AG04450 (cell line): ENCODE measurements around the gene MBTD1. TPM values are rescaled to one million over a fixed set of nuclear protein-coding genes. Genes with fewer than 3 reads are reported as not detected.
A peak's percentile ranks its signal among the peaks of the same experiment; 100 is the strongest.

Experiments
- CTCF ChIA-PET: fragments of 300-600, 350-600 bp; formaldehyde crosslinking; extraction: SDS; loops from one replicate; lab custom pipeline; 2022; ENCODE audit warnings: antibody characterized with exemption, inconsistent platforms; lab: Charles Lee
- POLR2A ChIA-PET: fragments of 350-600 bp; formaldehyde crosslinking; extraction: SDS; loops from one replicate; lab custom pipeline; 2021; ENCODE audit warnings: antibody characterized with exemption, inconsistent platforms; lab: Yijun Ruan, JAX
- DNase-seq: peaks from one replicate; pipeline ENCODE4 v3.0.0-alpha.2; 2011; ENCODE audit warnings: low read depth, low spot score
- H3K27ac ChIP-seq: one replicate; pipeline ENCODE4 v1.5.1; 2012; ENCODE audit warnings: low read depth, low read length, control low read depth
- H3K27me3 ChIP-seq: one replicate; pipeline ENCODE4 v1.6.0; 2012; ENCODE audit warnings: low read length; ENCODE audit not compliant: control insufficient read depth, insufficient read depth
- H3K4me3 ChIP-seq: 2 replicates; pipeline ENCODE4 v1.5.1; 2011; ENCODE audit warnings: mild to moderate bottlenecking, low read depth, low read length, control low read depth
- H3K9me3 ChIP-seq: 2 replicates; pipeline ENCODE4 v1.5.1; 2012; ENCODE audit warnings: low read length; ENCODE audit not compliant: control insufficient read depth, insufficient read depth
- CTCF ChIP-seq: IDR thresholded peaks from 2 replicates; pipeline ENCODE4 v1.5.1; 2011; ENCODE audit warnings: low read depth, low read length, control low read depth, inconsistent platforms
- polyA plus RNA-seq: library from polyadenylated mRNA; depleted of rRNA; stranded (reverse); fragments of >200 nt; gene quantifications from 2 replicates; pipeline ENCODE4 v1.2.3, GENCODE V29; 2011

MBTD1 gene
- polyA plus RNA-seq, 1 experiment = 10.2 TPM

- H3K27ac ChIP-seq = no peak overlapping the region
- ChIA-PET CTCF (interaction anchor here (3.5 kb wide), 1 partner anchor 9 kb away, joined by 20 read pairs; no protein-coding TSS in a partner anchor), POLR2A (interaction anchor here (0.6 kb wide), 1 partner anchor 15 kb away, joined by 6 read pairs; no protein-coding TSS in a partner anchor)
- peak; percentile 11 for DNase-seq
- H3K27me3 ChIP-seq = no peaks in the 10 kb centered on the region
- H3K9me3 ChIP-seq = no peaks in the 10 kb centered on the region
- H3K4me3 ChIP-seq = no peak overlapping the region
- no peak for TF ChIP-seq CTCF
Measured at GRCh38 chr17:51289696-51290111, 29.9 kb upstream of the MBTD1 start.

GRCh38 chr17:51287412-51287811, 27.6 kb upstream of the MBTD1 start:
- no peaks in the 10 kb centered on the region for H3K27me3 ChIP-seq
- no peak for DNase-seq
- ChIA-PET CTCF (no interaction called here), POLR2A (no interaction called here)
- no peak for TF ChIP-seq CTCF
- H3K9me3 ChIP-seq = no peaks in the 10 kb centered on the region
- H3K27ac ChIP-seq = no peak overlapping the region
- H3K4me3 ChIP-seq = no peak overlapping the region

- Histone ChIP-seq H3K4me3 (no peak overlapping the region), H3K9me3 (no peaks in the 10 kb centered on the region), H3K27ac (no peak overlapping the region), H3K27me3 (no peaks in the 10 kb centered on the region)
- no peak for DNase-seq
- ChIA-PET POLR2A (interaction anchor here (0.7 kb wide), 1 partner anchor 8 kb away, joined by 4 read pairs; no protein-coding TSS in a partner anchor), CTCF (no interaction called here)
- TF ChIP-seq CTCF = no peak
Measured at GRCh38 chr17:51279183-51279582, 19.3 kb upstream of the MBTD1 start.

GRCh38 chr17:51275381-51275780, 15.5 kb upstream of the MBTD1 start:
- ChIA-PET POLR2A (no interaction called here), CTCF (no interaction called here)
- no peak for DNase-seq
- Histone ChIP-seq H3K27me3 (no peaks in the 10 kb centered on the region), H3K27ac (no peak overlapping the region), H3K9me3 (no peaks in the 10 kb centered on the region), H3K4me3 (no peak overlapping the region)
- TF ChIP-seq CTCF = no peak

GRCh38 chr17:51272812-51273211, 13.0 kb upstream of the MBTD1 start:
- CTCF ChIA-PET = interaction anchor here (1.7 kb wide), 1 partner anchor 26 kb away, joined by 5 read pairs; no protein-coding TSS in a partner anchor
- Histone ChIP-seq H3K27ac (no peak overlapping the region), H3K27me3 (no peaks in the 10 kb centered on the region), H3K9me3 (no peaks in the 10 kb centered on the region), H3K4me3 (no peak overlapping the region)
- TF ChIP-seq CTCF = no peak
- no peak for DNase-seq
- POLR2A ChIA-PET = interaction anchor here (0.6 kb wide), 1 partner anchor 1595 kb away, joined by 3 read pairs; no protein-coding TSS in a partner anchor
